OCI-LY3 (cell line): Measurements from ENCODE around the gene PHLDB2.

Experiments used
- H2AFZ ChIP-seq: fragments of 200-600, 300-600 bp; shearing (Covaris generic); 2 replicates; pipeline ENCODE4 v1.6.0; 2014; ENCODE audit warnings: antibody characterized with exemption, low read depth, low read length
- H3K27ac ChIP-seq: fragments of 200-600, 300-600 bp; sonication (generic); 2 replicates; pipeline ENCODE4 v1.5.1; 2014; ENCODE audit warnings: mild to moderate bottlenecking, low read length, moderate library complexity, mixed read lengths
- H3K27me3 ChIP-seq: fragments of 200-600, 300-600 bp; sonication (generic); 2 replicates; pipeline ENCODE4 v1.6.1; 2014; ENCODE audit warnings: low read depth, low read length, mixed read lengths
- H3K36me3 ChIP-seq: fragments of 200-600, 300-600 bp; sonication (generic); replicated peaks from 2 replicates; pipeline ENCODE3; 2014; ENCODE audit warnings: low read depth, low read length, mixed read lengths
- H3K4me1 ChIP-seq: fragments of 300-600, 200-600 bp; sonication (generic); 2 replicates; pipeline ENCODE4 v1.6.1; 2014; ENCODE audit warnings: low read length, mixed read lengths
- H3K4me2 ChIP-seq: fragments of 200-600, 300-600 bp; sonication (generic); 2 replicates; pipeline ENCODE4 v1.6.1; 2014; ENCODE audit warnings: low read length, mixed read lengths
- H3K4me3 ChIP-seq: fragments of 300-600, 200-600 bp; sonication (generic); 2 replicates; pipeline ENCODE4 v1.5.1; 2014; ENCODE audit warnings: antibody characterized with exemption, mild to moderate bottlenecking, low read length, moderate library complexity
- H3K79me2 ChIP-seq: fragments of 300-600, 200-600 bp; shearing (Covaris generic); 2 replicates; pipeline ENCODE4 v1.6.1; 2014; ENCODE audit warnings: mild to moderate bottlenecking, low read length, mixed read lengths
- H3K9ac ChIP-seq: fragments of 300-600, 200-600 bp; shearing (Covaris generic); 2 replicates; pipeline ENCODE4 v1.6.0; 2014; ENCODE audit warnings: mild to moderate bottlenecking, low read length, moderate library complexity
- H3K9me3 ChIP-seq: fragments of 200-600, 300-600 bp; shearing (Covaris generic); 2 replicates; pipeline ENCODE4 v1.6.1; 2014; ENCODE audit warnings: low read length, mixed read lengths; ENCODE audit not compliant: insufficient read depth
- H4K20me1 ChIP-seq: fragments of 200-600, 300-600 bp; sonication (generic); 2 replicates; pipeline ENCODE4 v1.6.1; 2016; ENCODE audit warnings: low read length, mixed read lengths; ENCODE audit not compliant: insufficient read depth
- EZH2phosphoT487 ChIP-seq: fragments of 200-600 bp; shearing (Covaris generic); IDR thresholded peaks from 2 replicates; pipeline ENCODE4 v1.6.1; 2018; ENCODE audit warnings: antibody characterized with exemption, mixed run types, low read depth
- TF ChIP-seq, protein P1 (sequence below): fragments of 200-600, 300-600 bp; sonication (generic); IDR thresholded peaks from 2 replicates; pipeline ENCODE4 v1.5.1; 2014; ENCODE audit warnings: antibody characterized with exemption, low read length, low read depth

The PHLDB2 gene

GRCh38 chr3:111874177-111874820 lies 15.2 kb downstream of the PHLDB2 start:
- no peak overlapping the region for H3K27ac ChIP-seq
- no peak overlapping the region for H3K4me2 ChIP-seq
- H3K36me3 ChIP-seq = no peaks in the 10 kb centered on the region
- H3K9me3 ChIP-seq = no peaks in the 10 kb centered on the region
- TF ChIP-seq, protein P1, sequence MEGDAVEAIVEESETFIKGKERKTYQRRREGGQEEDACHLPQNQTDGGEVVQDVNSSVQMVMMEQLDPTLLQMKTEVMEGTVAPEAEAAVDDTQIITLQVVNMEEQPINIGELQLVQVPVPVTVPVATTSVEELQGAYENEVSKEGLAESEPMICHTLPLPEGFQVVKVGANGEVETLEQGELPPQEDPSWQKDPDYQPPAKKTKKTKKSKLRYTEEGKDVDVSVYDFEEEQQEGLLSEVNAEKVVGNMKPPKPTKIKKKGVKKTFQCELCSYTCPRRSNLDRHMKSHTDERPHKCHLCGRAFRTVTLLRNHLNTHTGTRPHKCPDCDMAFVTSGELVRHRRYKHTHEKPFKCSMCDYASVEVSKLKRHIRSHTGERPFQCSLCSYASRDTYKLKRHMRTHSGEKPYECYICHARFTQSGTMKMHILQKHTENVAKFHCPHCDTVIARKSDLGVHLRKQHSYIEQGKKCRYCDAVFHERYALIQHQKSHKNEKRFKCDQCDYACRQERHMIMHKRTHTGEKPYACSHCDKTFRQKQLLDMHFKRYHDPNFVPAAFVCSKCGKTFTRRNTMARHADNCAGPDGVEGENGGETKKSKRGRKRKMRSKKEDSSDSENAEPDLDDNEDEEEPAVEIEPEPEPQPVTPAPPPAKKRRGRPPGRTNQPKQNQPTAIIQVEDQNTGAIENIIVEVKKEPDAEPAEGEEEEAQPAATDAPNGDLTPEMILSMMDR = no peak
- no peak for TF ChIP-seq EZH2phosphoT487
- no peaks in the 10 kb centered on the region for H3K79me2 ChIP-seq
- H3K27me3 ChIP-seq = no peaks in the 10 kb centered on the region
- no peaks in the 10 kb centered on the region for H3K4me1 ChIP-seq
- no peak overlapping the region for H3K4me3 ChIP-seq
- H4K20me1 ChIP-seq = no peaks in the 10 kb centered on the region
- H3K9ac ChIP-seq = no peak overlapping the region
- H2AFZ ChIP-seq = no peak overlapping the region

- Histone ChIP-seq H3K9me3 (no peaks in the 10 kb centered on the region), H3K27ac (no peak overlapping the region), H3K9ac (no peak overlapping the region), H4K20me1 (no peaks in the 10 kb centered on the region), H3K4me2 (no peak overlapping the region), H3K79me2 (no peaks in the 10 kb centered on the region), H3K4me3 (no peak overlapping the region), H3K36me3 (no peaks in the 10 kb centered on the region), H3K27me3 (no peaks in the 10 kb centered on the region), H3K4me1 (peaks cover 6% of the 10 kb centered on the region; the same call in 1 of the 2 replicates), H2AFZ (no peak overlapping the region)
- no peak for TF ChIP-seq EZH2phosphoT487
- TF ChIP-seq, protein P1 = no peak
Observed at GRCh38 chr3:111881480-111881879, 22.4 kb downstream of the PHLDB2 start.

GRCh38 chr3:111882194-111882593 lies 23.1 kb downstream of the PHLDB2 start:
- no peak for TF ChIP-seq EZH2phosphoT487
- TF ChIP-seq, protein P1 = no peak
- Histone ChIP-seq H2AFZ (no peak overlapping the region), H3K4me3 (no peak overlapping the region), H3K27ac (no peak overlapping the region), H3K36me3 (no peaks in the 10 kb centered on the region), H3K9ac (no peak overlapping the region), H3K9me3 (no peaks in the 10 kb centered on the region), H3K4me1 (peaks cover 6% of the 10 kb centered on the region; the same call in 1 of the 2 replicates), H3K4me2 (no peak overlapping the region), H3K27me3 (no peaks in the 10 kb centered on the region), H3K79me2 (no peaks in the 10 kb centered on the region), H4K20me1 (no peaks in the 10 kb centered on the region)

- no peak overlapping the region for H3K4me2 ChIP-seq
- H3K27me3 ChIP-seq = no peaks in the 10 kb centered on the region
- no peaks in the 10 kb centered on the region for H3K79me2 ChIP-seq
- TF ChIP-seq EZH2phosphoT487 = no peak
- TF ChIP-seq, protein P1 = no peak
- no peaks in the 10 kb centered on the region for H3K36me3 ChIP-seq
- no peak overlapping the region for H3K9ac ChIP-seq
- no peak overlapping the region for H3K4me3 ChIP-seq
- H2AFZ ChIP-seq = no peak overlapping the region
- no peak overlapping the region for H3K27ac ChIP-seq
- no peaks in the 10 kb centered on the region for H3K9me3 ChIP-seq
- H4K20me1 ChIP-seq = no peaks in the 10 kb centered on the region
- H3K4me1 ChIP-seq = peaks cover 6% of the 10 kb centered on the region; the same call in 1 of the 2 replicates
Observed at GRCh38 chr3:111882799-111883198, 23.7 kb downstream of the PHLDB2 start.
